RWPE2 (cell line): ENCODE results near the gene TENM4.

Source experiments
- ATAC-seq: fragments of 200-7000 bp; cut with Tn5 transposase; 3 replicates; pipeline ENCODE4 v1.9.1; 2021; ENCODE audit warnings: low read depth
- DNase-seq: peaks from one replicate; pipeline ENCODE4 v3.0.0-alpha.2; 2020; ENCODE audit warnings: low spot score
- H3K27ac ChIP-seq: fragments of 450-650 bp; 2 replicates; pipeline ENCODE4 v1.5.1; 2017; ENCODE audit warnings: mild to moderate bottlenecking; ENCODE audit not compliant: poor library complexity, severe bottlenecking
- H3K27me3 ChIP-seq: fragments of 250-450 bp; sonication (Bioruptor Pico); 2 replicates; pipeline ENCODE4 v1.5.1; 2021; ENCODE audit warnings: mild to moderate bottlenecking, moderate library complexity; ENCODE audit not compliant: insufficient read depth, poor library complexity, severe bottlenecking
- H3K36me3 ChIP-seq: fragments of 250-450 bp; sonication (Bioruptor Pico); 2 replicates; pipeline ENCODE4 v1.5.1; 2020; ENCODE audit warnings: low read depth, mild to moderate bottlenecking, moderate library complexity
- H3K4me1 ChIP-seq: fragments of 250-450 bp; sonication (Bioruptor Pico); 2 replicates; pipeline ENCODE4 v1.5.1; 2021; ENCODE audit warnings: mild to moderate bottlenecking, moderate library complexity; ENCODE audit not compliant: insufficient read depth, poor library complexity, severe bottlenecking
- H3K4me3 ChIP-seq: fragments of 250-450 bp; sonication (Bioruptor Pico); 2 replicates; pipeline ENCODE4 v1.5.1; 2021; ENCODE audit warnings: mild to moderate bottlenecking, moderate library complexity; ENCODE audit not compliant: severe bottlenecking
- H3K9me3 ChIP-seq: fragments of 250-450 bp; sonication (Bioruptor Pico); 2 replicates; pipeline ENCODE4 v1.5.1; 2021; ENCODE audit warnings: mild to moderate bottlenecking, moderate library complexity; ENCODE audit not compliant: severe bottlenecking
- TF ChIP-seq, protein P1 (sequence below): fragments of 450-650 bp; IDR thresholded peaks from one replicate; pipeline ENCODE4 v1.5.1; 2017; ENCODE audit warnings: mild to moderate bottlenecking, moderate library complexity; ENCODE audit not compliant: poor library complexity, severe bottlenecking

The TENM4 gene

DNA sequence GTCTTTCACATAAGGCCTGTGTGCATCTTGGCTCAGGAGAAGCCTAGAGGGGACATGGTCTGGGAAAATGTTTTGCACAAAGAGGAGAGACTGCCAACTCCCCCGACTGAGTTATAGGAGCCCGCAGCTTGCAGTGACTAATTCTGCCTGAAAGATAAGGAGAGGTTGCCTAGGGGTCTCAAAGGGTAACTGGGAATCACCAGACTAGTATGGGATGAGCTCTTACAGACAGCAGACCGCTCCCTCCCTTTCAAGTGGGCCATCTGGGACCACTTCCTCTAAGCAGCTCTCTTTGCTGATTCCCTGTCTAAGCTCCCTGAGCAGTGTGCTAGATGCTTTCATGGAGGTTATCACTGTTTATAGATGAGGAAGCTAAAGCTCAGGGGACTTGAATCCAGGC is 105.1 kb downstream of the TENM4 start:
- TF ChIP-seq, protein P1, sequence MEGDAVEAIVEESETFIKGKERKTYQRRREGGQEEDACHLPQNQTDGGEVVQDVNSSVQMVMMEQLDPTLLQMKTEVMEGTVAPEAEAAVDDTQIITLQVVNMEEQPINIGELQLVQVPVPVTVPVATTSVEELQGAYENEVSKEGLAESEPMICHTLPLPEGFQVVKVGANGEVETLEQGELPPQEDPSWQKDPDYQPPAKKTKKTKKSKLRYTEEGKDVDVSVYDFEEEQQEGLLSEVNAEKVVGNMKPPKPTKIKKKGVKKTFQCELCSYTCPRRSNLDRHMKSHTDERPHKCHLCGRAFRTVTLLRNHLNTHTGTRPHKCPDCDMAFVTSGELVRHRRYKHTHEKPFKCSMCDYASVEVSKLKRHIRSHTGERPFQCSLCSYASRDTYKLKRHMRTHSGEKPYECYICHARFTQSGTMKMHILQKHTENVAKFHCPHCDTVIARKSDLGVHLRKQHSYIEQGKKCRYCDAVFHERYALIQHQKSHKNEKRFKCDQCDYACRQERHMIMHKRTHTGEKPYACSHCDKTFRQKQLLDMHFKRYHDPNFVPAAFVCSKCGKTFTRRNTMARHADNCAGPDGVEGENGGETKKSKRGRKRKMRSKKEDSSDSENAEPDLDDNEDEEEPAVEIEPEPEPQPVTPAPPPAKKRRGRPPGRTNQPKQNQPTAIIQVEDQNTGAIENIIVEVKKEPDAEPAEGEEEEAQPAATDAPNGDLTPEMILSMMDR, result no peak
- H3K27me3 ChIP-seq, result no peaks in the 10 kb centered on the region
- no peak for ATAC-seq
- no peak overlapping the region for H3K27ac ChIP-seq
- no peak overlapping the region for H3K4me3 ChIP-seq
- no peaks in the 10 kb centered on the region for H3K36me3 ChIP-seq
- no peak for DNase-seq
- H3K9me3 ChIP-seq, result no peaks in the 10 kb centered on the region
- H3K4me1 ChIP-seq, result no peaks in the 10 kb centered on the region

DNA sequence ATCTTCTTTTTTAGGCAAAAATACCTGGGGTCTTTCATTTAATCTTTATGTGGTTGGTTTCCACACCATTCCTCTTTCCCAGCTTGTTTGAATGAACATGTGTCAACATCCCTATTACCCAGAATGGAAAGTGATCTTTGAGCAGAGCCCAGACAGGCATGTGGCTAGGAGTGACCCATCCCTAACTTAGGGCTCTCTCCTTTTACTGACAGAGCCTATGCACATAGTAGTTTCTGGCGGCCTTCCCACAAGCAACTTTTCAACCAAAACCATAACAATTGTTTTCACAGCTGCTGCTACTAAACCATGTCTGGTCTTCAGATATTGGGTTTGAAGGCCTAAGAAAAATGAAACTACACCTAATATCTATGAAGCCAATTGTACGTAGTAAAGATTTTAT is 107.5 kb downstream of the TENM4 start:
- Histone ChIP-seq H3K27me3 (no peaks in the 10 kb centered on the region), H3K4me1 (no peaks in the 10 kb centered on the region), H3K36me3 (no peaks in the 10 kb centered on the region), H3K4me3 (no peak overlapping the region), H3K27ac (no peak overlapping the region), H3K9me3 (no peaks in the 10 kb centered on the region)
- no peak for ATAC-seq
- TF ChIP-seq, protein P1, result no peak
- no peak for DNase-seq

DNA sequence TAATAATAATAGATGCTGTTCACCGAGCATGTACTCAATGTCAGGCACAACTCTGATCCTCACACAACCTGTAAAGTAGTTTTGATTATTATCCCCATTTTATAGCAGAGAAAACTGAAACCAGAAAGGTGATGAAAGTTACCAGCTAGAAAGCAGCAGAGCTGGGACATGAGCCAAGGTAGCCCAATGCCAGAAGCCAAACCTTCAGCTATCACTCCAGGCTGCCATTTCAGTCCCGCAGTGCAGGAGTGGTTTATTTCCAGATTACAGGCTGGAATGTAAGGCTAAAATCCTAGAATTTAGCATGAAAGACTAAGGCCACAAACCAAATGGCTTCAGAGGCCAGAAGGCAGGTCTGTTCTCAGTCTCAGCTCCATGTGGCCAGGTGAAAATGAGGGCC is 108.8 kb downstream of the TENM4 start:
- no peaks in the 10 kb centered on the region for H3K4me1 ChIP-seq
- no peaks in the 10 kb centered on the region for H3K36me3 ChIP-seq
- DNase-seq, result no peak
- no peaks in the 10 kb centered on the region for H3K9me3 ChIP-seq
- H3K27me3 ChIP-seq, result no peaks in the 10 kb centered on the region
- no peak for ATAC-seq
- H3K27ac ChIP-seq, result no peak overlapping the region
- H3K4me3 ChIP-seq, result no peak overlapping the region
- TF ChIP-seq, protein P1, result no peak

DNA sequence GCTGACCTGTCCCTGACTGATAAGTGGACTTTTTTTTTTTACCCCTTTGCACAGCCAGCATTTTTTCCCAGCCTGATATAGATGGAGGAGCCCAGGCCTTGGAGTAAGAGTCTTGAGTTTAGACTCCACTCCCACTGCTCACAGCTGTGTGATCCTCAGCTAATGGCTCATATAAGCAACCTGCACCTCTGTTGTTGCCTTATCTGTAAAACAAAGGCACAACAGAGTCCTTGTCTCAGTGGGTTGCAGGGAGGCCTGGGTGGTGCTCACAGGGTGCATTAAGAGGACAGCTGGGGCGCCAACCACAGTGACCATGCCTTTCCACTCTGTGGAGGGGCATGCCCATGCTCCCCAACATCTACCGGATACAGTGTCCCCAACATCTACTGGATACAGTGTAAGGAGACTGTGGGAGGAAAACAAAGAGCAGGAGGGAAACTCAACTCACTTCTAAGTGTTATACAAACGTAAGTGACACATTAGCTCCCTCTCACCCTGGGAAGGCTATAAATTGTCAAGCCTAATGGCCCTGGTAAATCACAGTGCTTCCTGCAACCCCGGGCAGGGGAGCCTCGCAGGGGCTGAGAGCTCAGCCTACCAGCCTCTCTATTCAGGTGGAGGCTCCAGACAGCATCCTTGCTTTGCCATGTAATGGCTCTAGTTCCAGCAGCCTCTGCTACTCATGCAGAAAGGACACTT is 109.5 kb downstream of the TENM4 start:
- Histone ChIP-seq H3K4me3 (no peak overlapping the region), H3K27me3 (no peaks in the 10 kb centered on the region), H3K27ac (no peak overlapping the region), H3K36me3 (no peaks in the 10 kb centered on the region), H3K9me3 (no peaks in the 10 kb centered on the region), H3K4me1 (no peaks in the 10 kb centered on the region)
- no peak for DNase-seq
- TF ChIP-seq, protein P1, result no peak
- ATAC-seq, result no peak

DNA sequence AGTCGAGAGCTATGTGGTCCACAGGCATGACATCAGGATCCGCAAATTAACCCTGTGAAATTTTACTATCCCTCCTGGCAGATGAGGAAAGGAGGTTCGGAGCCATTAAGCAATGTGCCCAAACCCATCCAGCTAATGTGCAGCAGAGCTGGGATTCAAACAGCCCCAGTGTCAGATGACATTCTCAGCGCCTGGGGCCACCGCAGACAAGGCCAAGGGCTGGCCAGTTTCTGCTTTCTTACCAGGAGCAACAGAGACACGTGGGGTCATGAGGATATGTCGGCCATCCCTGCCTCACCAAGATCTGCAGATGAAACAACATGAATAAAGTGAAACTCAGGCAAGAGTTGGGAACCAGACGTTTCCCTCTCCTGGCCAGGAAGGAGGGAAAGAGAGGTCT is 110.2 kb downstream of the TENM4 start:
- DNase-seq (no peak), ATAC-seq (no peak)
- no peaks in the 10 kb centered on the region for H3K36me3 ChIP-seq
- H3K4me1 ChIP-seq, result no peaks in the 10 kb centered on the region
- H3K27ac ChIP-seq, result no peak overlapping the region
- TF ChIP-seq, protein P1, result no peak
- no peaks in the 10 kb centered on the region for H3K9me3 ChIP-seq
- no peak overlapping the region for H3K4me3 ChIP-seq
- H3K27me3 ChIP-seq, result no peaks in the 10 kb centered on the region
